DND-41 (cell line): ENCODE results near the gene TOPAZ1.

Experiments
- ATAC-seq: fragments of 200-7000 bp; cut with Tn5 transposase; 3 replicates; pipeline ENCODE4 v1.9.1; 2021; ENCODE audit warnings: low read depth; ENCODE audit not compliant: insufficient read depth
- DNase-seq: peaks from one replicate; pipeline ENCODE4 v3.0.0-alpha.2; 2020
- H2AFZ ChIP-seq: 2 replicates; pipeline ENCODE4 v1.6.0; 2012; ENCODE audit warnings: low read depth, low read length
- H3K27ac ChIP-seq: 2 replicates; pipeline ENCODE4 v1.5.1; 2012; ENCODE audit warnings: low read length, inconsistent platforms
- H3K27me3 ChIP-seq: fragments of 200-600 bp; sonication (generic); 2 replicates; pipeline ENCODE4 v1.6.0; 2012; ENCODE audit warnings: low read length, mild to moderate bottlenecking, inconsistent platforms; ENCODE audit not compliant: insufficient read depth, poor library complexity
- H3K36me3 ChIP-seq: 2 replicates; pipeline ENCODE4 v1.5.1; 2012; ENCODE audit warnings: low read length, inconsistent platforms; ENCODE audit not compliant: insufficient read depth
- H3K4me1 ChIP-seq: 2 replicates; pipeline ENCODE4 v1.5.1; 2012; ENCODE audit warnings: mild to moderate bottlenecking, low read length; ENCODE audit not compliant: insufficient read depth
- H3K4me2 ChIP-seq: 2 replicates; pipeline ENCODE4 v1.6.0; 2012; ENCODE audit warnings: mild to moderate bottlenecking, moderate library complexity, low read length, inconsistent platforms; ENCODE audit not compliant: insufficient read depth
- H3K4me3 ChIP-seq, 2 experiments: fragments of 200-600 bp in 1 of 2; shearing (Covaris generic) in 1 of 2; 2 replicates each; pipeline ENCODE4 v1.5.1; 2012 to 2016; ENCODE audit warnings: inconsistent platforms in 2 of 2, low read length in 2 of 2, mild to moderate bottlenecking in 2 of 2, low read depth in 1 of 2, moderate library complexity in 1 of 2
- H3K79me2 ChIP-seq: 2 replicates; pipeline ENCODE4 v1.6.0; 2012; ENCODE audit warnings: low read length, inconsistent platforms; ENCODE audit not compliant: insufficient read depth
- H3K9ac ChIP-seq: 2 replicates; pipeline ENCODE4 v1.6.0; 2012; ENCODE audit warnings: low read depth, mild to moderate bottlenecking, inconsistent platforms, low read length, moderate library complexity
- H3K9me3 ChIP-seq: 2 replicates; pipeline ENCODE4 v1.5.1; 2012; ENCODE audit warnings: low read length, moderate library complexity, mild to moderate bottlenecking, inconsistent platforms; ENCODE audit not compliant: insufficient read depth, severe bottlenecking
- H4K20me1 ChIP-seq: 2 replicates; pipeline ENCODE4 v1.6.0; 2012; ENCODE audit warnings: low read length; ENCODE audit not compliant: insufficient read depth
- EZH2 ChIP-seq: IDR thresholded peaks from 3 replicates; pipeline ENCODE4 v1.6.1; 2012; ENCODE audit warnings: borderline replicate concordance, low read depth, mild to moderate bottlenecking, moderate library complexity, low read length, inconsistent platforms; ENCODE audit not compliant: severe bottlenecking
- TF ChIP-seq, protein P1 (sequence below): IDR thresholded peaks from 2 replicates; pipeline ENCODE4 v1.5.1; 2012; ENCODE audit warnings: borderline replicate concordance, low read length, moderate library complexity, mild to moderate bottlenecking; ENCODE audit not compliant: poor library complexity, severe bottlenecking; ENCODE audit errors: extremely low read depth

Gene TOPAZ1

DNA sequence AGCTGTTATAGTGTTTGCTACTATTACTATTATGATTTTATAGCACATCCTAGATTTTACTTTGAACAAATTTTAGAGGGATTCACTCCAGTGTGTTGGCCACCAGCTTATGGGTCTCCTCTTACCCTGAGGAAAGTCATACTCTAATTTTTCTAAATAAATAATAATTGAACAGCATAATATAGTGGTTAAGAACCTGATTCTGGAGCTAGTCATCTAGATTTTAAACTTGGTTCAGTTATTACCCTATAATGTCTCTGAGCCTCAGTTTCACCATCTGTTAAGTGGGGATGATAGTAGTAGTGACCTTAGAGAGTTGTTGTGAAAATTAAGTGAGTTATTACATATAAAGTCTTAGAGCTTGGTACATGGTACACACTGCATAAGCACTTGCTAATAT, 30.7 kb upstream of the TOPAZ1 start:
- no peaks in the 10 kb centered on the region for H3K9me3 ChIP-seq
- peaks cover 14% of the 10 kb centered on the region for H3K27me3 ChIP-seq
- no peak overlapping the region for H3K9ac ChIP-seq
- H3K4me3 ChIP-seq, result no peak overlapping the region
- H3K27ac ChIP-seq, result no peak overlapping the region
- H3K4me2 ChIP-seq, result no peak overlapping the region
- no peak for DNase-seq
- no peaks in the 10 kb centered on the region for H3K36me3 ChIP-seq
- no peaks in the 10 kb centered on the region for H4K20me1 ChIP-seq
- no peak for ATAC-seq
- TF ChIP-seq, protein P1, sequence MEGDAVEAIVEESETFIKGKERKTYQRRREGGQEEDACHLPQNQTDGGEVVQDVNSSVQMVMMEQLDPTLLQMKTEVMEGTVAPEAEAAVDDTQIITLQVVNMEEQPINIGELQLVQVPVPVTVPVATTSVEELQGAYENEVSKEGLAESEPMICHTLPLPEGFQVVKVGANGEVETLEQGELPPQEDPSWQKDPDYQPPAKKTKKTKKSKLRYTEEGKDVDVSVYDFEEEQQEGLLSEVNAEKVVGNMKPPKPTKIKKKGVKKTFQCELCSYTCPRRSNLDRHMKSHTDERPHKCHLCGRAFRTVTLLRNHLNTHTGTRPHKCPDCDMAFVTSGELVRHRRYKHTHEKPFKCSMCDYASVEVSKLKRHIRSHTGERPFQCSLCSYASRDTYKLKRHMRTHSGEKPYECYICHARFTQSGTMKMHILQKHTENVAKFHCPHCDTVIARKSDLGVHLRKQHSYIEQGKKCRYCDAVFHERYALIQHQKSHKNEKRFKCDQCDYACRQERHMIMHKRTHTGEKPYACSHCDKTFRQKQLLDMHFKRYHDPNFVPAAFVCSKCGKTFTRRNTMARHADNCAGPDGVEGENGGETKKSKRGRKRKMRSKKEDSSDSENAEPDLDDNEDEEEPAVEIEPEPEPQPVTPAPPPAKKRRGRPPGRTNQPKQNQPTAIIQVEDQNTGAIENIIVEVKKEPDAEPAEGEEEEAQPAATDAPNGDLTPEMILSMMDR, result no peak
- no peak for TF ChIP-seq EZH2
- H3K4me1 ChIP-seq, result peaks cover 5% of the 10 kb centered on the region; the same call in 1 of the 2 replicates
- no peaks in the 10 kb centered on the region for H3K79me2 ChIP-seq
- no peak overlapping the region for H2AFZ ChIP-seq

GRCh38 chr3:44222337-44222736, 19.3 kb upstream of the TOPAZ1 start:
- no peaks in the 10 kb centered on the region for H4K20me1 ChIP-seq
- no peak overlapping the region for H3K27ac ChIP-seq
- no peak overlapping the region for H3K4me2 ChIP-seq
- no peak overlapping the region for H2AFZ ChIP-seq
- no peak overlapping the region for H3K9ac ChIP-seq
- H3K9me3 ChIP-seq, result no peaks in the 10 kb centered on the region
- ATAC-seq (no peak), DNase-seq (no peak)
- no peaks in the 10 kb centered on the region for H3K79me2 ChIP-seq
- H3K27me3 ChIP-seq, result peaks cover 27% of the 10 kb centered on the region
- H3K4me1 ChIP-seq, result no peaks in the 10 kb centered on the region
- TF ChIP-seq, protein P1, result no peak
- TF ChIP-seq EZH2, result no peak
- H3K4me3 ChIP-seq, result no peak overlapping the region
- no peaks in the 10 kb centered on the region for H3K36me3 ChIP-seq

GRCh38 chr3:44223299-44223698, 18.4 kb upstream of the TOPAZ1 start:
- H3K4me3 ChIP-seq, result no peak overlapping the region
- H3K27me3 ChIP-seq, result peaks cover 36% of the 10 kb centered on the region
- no peak overlapping the region for H3K27ac ChIP-seq
- DNase-seq (no peak), ATAC-seq (no peak)
- no peak overlapping the region for H3K4me2 ChIP-seq
- no peaks in the 10 kb centered on the region for H4K20me1 ChIP-seq
- H3K36me3 ChIP-seq, result no peaks in the 10 kb centered on the region
- H3K9ac ChIP-seq, result no peak overlapping the region
- H2AFZ ChIP-seq, result no peak overlapping the region
- no peaks in the 10 kb centered on the region for H3K9me3 ChIP-seq
- no peaks in the 10 kb centered on the region for H3K79me2 ChIP-seq
- H3K4me1 ChIP-seq, result no peaks in the 10 kb centered on the region
- TF ChIP-seq, protein P1, result no peak
- no peak for TF ChIP-seq EZH2

GRCh38 chr3:44224131-44224530, 17.6 kb upstream of the TOPAZ1 start:
- Histone ChIP-seq H3K9me3 (no peaks in the 10 kb centered on the region), H3K4me1 (no peaks in the 10 kb centered on the region), H3K36me3 (no peaks in the 10 kb centered on the region), H3K4me2 (no peak overlapping the region), H3K4me3 (no peak overlapping the region), H3K79me2 (no peaks in the 10 kb centered on the region), H3K27me3 (peaks cover 36% of the 10 kb centered on the region), H2AFZ (no peak overlapping the region), H3K9ac (no peak overlapping the region), H4K20me1 (no peaks in the 10 kb centered on the region), H3K27ac (no peak overlapping the region)
- ATAC-seq, result no peak
- DNase-seq, result no peak
- TF ChIP-seq, protein P1, result no peak
- no peak for TF ChIP-seq EZH2
